ENCODE measurements around the gene CLTA.

Gene CLTA

GRCh38 chr9:36190388-36191289 is at the start of gene CLTA:
TSS of gene CLTA (plus strand) at chr9:36190921. CDS start at chr9:36191057, 136 bp downstream.
- DNase-seq (ENCODE audit: low spot score) = peak; percentile 100

GRCh38 chr9:36141288-36141687 is 49.4 kb upstream of the CLTA start:
- no peak for DNase-seq (ENCODE audit: low spot score)

- DNase-seq (ENCODE audit: low spot score) = no peak
Observed at GRCh38 chr9:36141761-36142160, 49.0 kb upstream of the CLTA start.

GRCh38 chr9:36142510-36143244 is 48.0 kb upstream of the CLTA start:
- DNase-seq (ENCODE audit: low spot score) = peak; percentile 64

GRCh38 chr9:36143245-36143641 is 47.5 kb upstream of the CLTA start:
- DNase-seq (ENCODE audit: low spot score) = no peak

GRCh38 chr9:36144309-36145232 is 46.1 kb upstream of the CLTA start:
- DNase-seq (ENCODE audit: low spot score) = no peak

GRCh38 chr9:36145970-36146369 is 44.8 kb upstream of the CLTA start:
- DNase-seq (ENCODE audit: low spot score) = no peak

- DNase-seq (ENCODE audit: low spot score) = no peak
Observed at GRCh38 chr9:36146651-36147050, 44.1 kb upstream of the CLTA start.

GRCh38 chr9:36147441-36148175 is 43.1 kb upstream of the CLTA start:
- DNase-seq (ENCODE audit: low spot score) = no peak

- DNase-seq (ENCODE audit: low spot score) = peak; percentile 96
Observed at GRCh38 chr9:36148311-36149051, 42.2 kb upstream of the CLTA start.

- DNase-seq (ENCODE audit: low spot score) = no peak
Observed at GRCh38 chr9:36149197-36149596, 41.5 kb upstream of the CLTA start.

- peak; percentile 43 for DNase-seq (ENCODE audit: low spot score)
Observed at GRCh38 chr9:36150574-36151315, 40.0 kb upstream of the CLTA start.

GRCh38 chr9:36151316-36152210 is 39.2 kb upstream of the CLTA start:
- DNase-seq (ENCODE audit: low spot score) = peak; percentile 58

GRCh38 chr9:36152741-36153438 is 37.8 kb upstream of the CLTA start:
- DNase-seq (ENCODE audit: low spot score) = no peak

GRCh38 chr9:36153746-36154145 is 37.0 kb upstream of the CLTA start:
- no peak for DNase-seq (ENCODE audit: low spot score)

GRCh38 chr9:36154331-36154952 is 36.3 kb upstream of the CLTA start:
- DNase-seq (ENCODE audit: low spot score) = peak; percentile 65

GRCh38 chr9:36156116-36156515 is 34.6 kb upstream of the CLTA start:
- DNase-seq (ENCODE audit: low spot score) = no peak

- DNase-seq (ENCODE audit: low spot score) = no peak
Observed at GRCh38 chr9:36158122-36158521, 32.6 kb upstream of the CLTA start.
